Suprapubic skin (tissue), 4 donors: ENCODE measurements around the gene WDR37.

ENCODE experiments used
- CTCF ChIP-seq, 2 donors: fragments of 200-600 bp in 1 of 2; fragments of 450-650 bp in 1 of 2; sonication (generic) in 1 of 2; IDR thresholded peaks; one replicate each; pipeline ENCODE4 v1.5.1; 2016 to 2019; ENCODE audit warnings: antibody characterized with exemption in 2 of 2, mild to moderate bottlenecking in 1 of 2, moderate library complexity in 1 of 2
- EP300 ChIP-seq: sonication (generic); formaldehyde crosslinking; IDR thresholded peaks from one replicate; pipeline ENCODE4 v1.6.1; 2017; ENCODE audit warnings: antibody characterized with exemption
- POLR2A ChIP-seq, 2 donors: fragments of 450-650 bp; IDR thresholded peaks; one replicate each; pipeline ENCODE4 v1.6.1; 2017; ENCODE audit warnings: antibody characterized with exemption in 2 of 2, mild to moderate bottlenecking in 2 of 2, moderate library complexity in 2 of 2
- POLR2AphosphoS5 ChIP-seq, 3 donors: sonication (generic); formaldehyde crosslinking; IDR thresholded peaks; one replicate each; pipeline ENCODE4 v1.6.1; 2017; ENCODE audit warnings: antibody characterized with exemption in 3 of 3

DNA sequence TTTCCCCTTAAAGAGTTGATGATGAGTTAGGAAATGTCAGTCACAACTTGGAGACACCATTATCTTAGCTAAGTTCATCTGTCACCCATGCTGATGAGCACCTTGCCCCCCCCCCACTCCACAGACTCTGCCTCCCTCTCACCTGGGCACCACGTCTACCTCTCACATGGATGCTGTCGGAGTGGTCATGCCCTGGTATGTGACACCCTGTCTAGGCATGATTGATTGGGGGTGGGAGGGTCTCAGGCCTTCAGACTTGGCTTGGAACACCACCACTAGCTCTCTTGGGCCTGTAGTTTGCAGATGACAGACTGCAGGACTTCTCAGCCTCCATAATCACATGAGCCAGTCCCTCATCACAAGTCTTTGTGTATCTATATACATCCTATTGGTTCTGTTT, 78.0 kb downstream of the WDR37 start:
- TF ChIP-seq CTCF (IDR thresholded peaks at IDR 0.05) (no peak), POLR2A (IDR thresholded peaks at IDR 0.05) (no peak), POLR2AphosphoS5 (IDR thresholded peaks at IDR 0.05) (no peak), EP300 (no peak)
